Activated T-cell treated with anti-CD3 and anti-CD28 coated beads, Interleukin-2, amount 50 U/mL, for 48 hours (primary cell): ENCODE measurements around the gene GSE1.

Experiments
- DNase-seq, 2 experiments: peaks; one replicate each; pipeline ENCODE4 v3.0.0-alpha.2; 2020

GSE1 gene

GRCh38 chr16:85686912-85687591 lies 73.9 kb downstream of the GSE1 start:
- peak; percentile 50 to 59 for DNase-seq

GRCh38 chr16:85687651-85688471 lies 74.7 kb downstream of the GSE1 start:
- DNase-seq: peak; percentile 50 to 58

GRCh38 chr16:85688586-85689284 lies 75.6 kb downstream of the GSE1 start, which contains the start of gene GINS2:
Gene GINS2, minus strand, starts transcription at chr16:85688954. Its CDS starts 56 bp downstream, at chr16:85688898.
- peak; percentile 93 to 95 for DNase-seq

- no peak for DNase-seq
These were observed 76.3 kb downstream of the GSE1 start for GRCh38 chr16:85689285-85689949.

GRCh38 chr16:85689950-85690320 lies 76.8 kb downstream of the GSE1 start:
- DNase-seq: no peak

GRCh38 chr16:85690469-85691064 lies 77.4 kb downstream of the GSE1 start:
- DNase-seq: no peak

- no peak for DNase-seq
These were observed 82.3 kb downstream of the GSE1 start for GRCh38 chr16:85695196-85696128.

GRCh38 chr16:85696781-85697180 lies 83.7 kb downstream of the GSE1 start:
- DNase-seq: no peak

GRCh38 chr16:85697431-85697830 lies 84.3 kb downstream of the GSE1 start:
- no peak for DNase-seq

GRCh38 chr16:85698459-85698891 lies 85.4 kb downstream of the GSE1 start:
- no peak for DNase-seq

GRCh38 chr16:85698935-85699558 lies 85.9 kb downstream of the GSE1 start:
- DNase-seq: no peak

- DNase-seq: no peak
These were observed 86.5 kb downstream of the GSE1 start for GRCh38 chr16:85699628-85700027.

GRCh38 chr16:85704011-85704410 lies 90.9 kb downstream of the GSE1 start:
- DNase-seq: no peak

- no peak for DNase-seq
These were observed 92.1 kb downstream of the GSE1 start for GRCh38 chr16:85704900-85705846.

- DNase-seq: no peak
These were observed 93.4 kb downstream of the GSE1 start for GRCh38 chr16:85706449-85707034.

- DNase-seq: no peak
These were observed 94.5 kb downstream of the GSE1 start for GRCh38 chr16:85707528-85708095.

GRCh38 chr16:85708338-85708737 lies 95.2 kb downstream of the GSE1 start:
- no peak for DNase-seq

- no peak for DNase-seq
These were observed 96.9 kb downstream of the GSE1 start for GRCh38 chr16:85709766-85710585.
